Neuronal stem cell (in vitro differentiated cells): ENCODE results near the gene SHISA4.

Experiments used
- DNase-seq: peaks from one replicate; pipeline ENCODE4 v3.0.0-alpha.2; 2013; ENCODE audit warnings: low spot score
- H2AFZ ChIP-seq: one replicate; pipeline ENCODE4 v1.6.1; 2013; ENCODE audit warnings: mild to moderate bottlenecking, low read length, inconsistent platforms
- H2AK5ac ChIP-seq: 2 replicates; pipeline ENCODE4 v1.6.1; 2013; ENCODE audit warnings: low read depth, mild to moderate bottlenecking, inconsistent platforms, low read length, moderate library complexity, mixed read lengths
- H2BK120ac ChIP-seq: 2 replicates; pipeline ENCODE4 v1.6.1; 2013; ENCODE audit warnings: low read depth, mild to moderate bottlenecking, inconsistent platforms, low read length, moderate library complexity, mixed read lengths
- H2BK12ac ChIP-seq: one replicate; pipeline ENCODE4 v1.6.1; 2013; ENCODE audit warnings: low read length, inconsistent platforms
- H2BK15ac ChIP-seq: 2 replicates; pipeline ENCODE4 v1.6.1; 2013; ENCODE audit warnings: mild to moderate bottlenecking, low read length, inconsistent platforms, mixed read lengths
- H2BK5ac ChIP-seq: one replicate; pipeline ENCODE4 v1.6.1; 2013; ENCODE audit warnings: inconsistent platforms, mild to moderate bottlenecking, low read length, moderate library complexity
- H3K14ac ChIP-seq: one replicate; pipeline ENCODE4 v1.6.1; 2013; ENCODE audit warnings: low read length, inconsistent platforms
- H3K18ac ChIP-seq: 2 replicates; pipeline ENCODE4 v1.6.1; 2013; ENCODE audit warnings: low read length, inconsistent platforms
- H3K23ac ChIP-seq: 2 replicates; pipeline ENCODE4 v1.6.1; 2013; ENCODE audit warnings: low read depth, mild to moderate bottlenecking, mixed read lengths, low read length, inconsistent platforms; ENCODE audit not compliant: poor library complexity
- H3K27ac ChIP-seq: replicated peaks from 3 replicates; pipeline ENCODE4 v1.5.1; 2013; ENCODE audit warnings: low read length, inconsistent platforms
- H3K27me3 ChIP-seq, 3 experiments: 2 replicates each; pipeline ENCODE4 v1.6.1; 2013; ENCODE audit warnings: low read length in 3 of 3, mild to moderate bottlenecking in 2 of 3, inconsistent platforms in 1 of 3, low read depth in 1 of 3, mixed read lengths in 1 of 3, moderate library complexity in 1 of 3; ENCODE audit not compliant: control insufficient read depth in 3 of 3, insufficient read depth in 3 of 3
- H3K36me3 ChIP-seq, 2 donors: replicated peaks in 1 of 2; 2 replicates each; pipeline ENCODE4 v1.6.1; 2013; ENCODE audit warnings: low read length in 2 of 2; ENCODE audit not compliant: control insufficient read depth in 2 of 2, insufficient read depth in 2 of 2
- H3K4ac ChIP-seq: 2 replicates; pipeline ENCODE4 v1.6.1; 2013; ENCODE audit warnings: inconsistent platforms, mild to moderate bottlenecking, low read length, moderate library complexity
- H3K4me1 ChIP-seq, 2 donors: 1 replicate in 1 of 2; 2 replicates in 1 of 2; pipeline ENCODE4 v1.6.1; 2013; ENCODE audit warnings: low read length in 2 of 2, low read depth in 1 of 2; ENCODE audit not compliant: control insufficient read depth in 2 of 2, insufficient read depth in 1 of 2
- H3K4me2 ChIP-seq: one replicate; pipeline ENCODE4 v1.6.1; 2013; ENCODE audit warnings: mild to moderate bottlenecking, low read length, inconsistent platforms; ENCODE audit not compliant: insufficient read depth, poor library complexity, severe bottlenecking
- H3K4me3 ChIP-seq, 2 donors: 2 replicates each; pipeline ENCODE4 v1.5.1; 2013; ENCODE audit warnings: low read length in 2 of 2, mild to moderate bottlenecking in 2 of 2, inconsistent platforms in 1 of 2, moderate library complexity in 1 of 2
- H3K79me1 ChIP-seq: one replicate; pipeline ENCODE4 v1.6.1; 2013; ENCODE audit warnings: low read depth, mild to moderate bottlenecking, inconsistent platforms, low read length, moderate library complexity
- H3K9ac ChIP-seq: one replicate; pipeline ENCODE4 v1.6.1; 2013; ENCODE audit warnings: mild to moderate bottlenecking, low read depth, low read length, inconsistent platforms; ENCODE audit not compliant: poor library complexity
- H3K9me3 ChIP-seq, 2 donors: replicated peaks in 1 of 2; 2 replicates each; pipeline versions ENCODE3 to v1.6.1; 2013; ENCODE audit warnings: low read length in 2 of 2, mild to moderate bottlenecking in 2 of 2, inconsistent platforms in 1 of 2, low read depth in 1 of 2, mixed read lengths in 1 of 2, moderate library complexity in 1 of 2; ENCODE audit not compliant: control insufficient read depth in 2 of 2, insufficient read depth in 1 of 2
- H4K8ac ChIP-seq: one replicate; pipeline ENCODE4 v1.6.1; 2013; ENCODE audit warnings: low read depth, mild to moderate bottlenecking, inconsistent platforms, low read length, moderate library complexity
- H4K91ac ChIP-seq: one replicate; pipeline ENCODE4 v1.6.1; 2013; ENCODE audit warnings: low read length, low read depth, mild to moderate bottlenecking, inconsistent platforms; ENCODE audit not compliant: poor library complexity
- WGBS, 2 donors: extraction: QIAGEN DNeasy Blood & Tissue Kit; methylation state at CpG; one replicate each; pipeline ENCODE4 v1.1.7; 2013; ENCODE audit warnings: missing lambda C conversion rate in 2 of 2, mixed read lengths in 1 of 2; ENCODE audit not compliant: insufficient read length in 2 of 2, insufficient replicate concordance in 1 of 2; ENCODE audit errors: extremely low coverage in 2 of 2; 5-methylcytosine and 5-hydroxymethylcytosine counted together

Gene SHISA4

GRCh38 chr1:201916649-201917249 is 28.1 kb downstream of the SHISA4 start:
- Histone ChIP-seq H2AFZ (peak overlapping the region; percentile 60), H3K27me3 (peaks cover 0 to 43% (median 4%) of the 10 kb centered on the region in 3 experiments), H3K18ac (no peak overlapping the region), H3K4me1 (peaks cover 0 to 4% of the 10 kb centered on the region in 2 donors), H2BK120ac (no peak overlapping the region), H2BK15ac (no peak overlapping the region), H4K91ac (no peak overlapping the region), H3K14ac (no peak overlapping the region), H3K36me3 (no peaks in the 10 kb centered on the region), H2AK5ac (no peak overlapping the region), H3K4me2 (no peak overlapping the region), H2BK12ac (no peak overlapping the region), H3K23ac (no peak overlapping the region), H3K27ac (no peak overlapping the region), H3K4ac (no peak overlapping the region), H4K8ac (no peak overlapping the region), H3K79me1 (no peaks in the 10 kb centered on the region), H3K4me3 (no peak overlapping the region), H3K9ac (no peak overlapping the region), H2BK5ac (no peak overlapping the region), H3K9me3 (no peaks in the 10 kb centered on the region)
- WGBS, 2 donors: no CpG with 5 or more reads among the region's 11 CpGs
- no peak for DNase-seq

GRCh38 chr1:201917362-201918033 is 28.8 kb downstream of the SHISA4 start:
- no peaks in the 10 kb centered on the region for H3K79me1 ChIP-seq
- no peaks in the 10 kb centered on the region for H3K9me3 ChIP-seq
- no peak overlapping the region for H2BK5ac ChIP-seq
- H2BK120ac ChIP-seq: no peak overlapping the region
- no peak overlapping the region for H4K91ac ChIP-seq
- H3K4me1 ChIP-seq: no peaks in the 10 kb centered on the region
- H3K36me3 ChIP-seq: no peaks in the 10 kb centered on the region
- H3K14ac ChIP-seq: peak overlapping the region; percentile 14
- H2AK5ac ChIP-seq: no peak overlapping the region
- H3K27me3 ChIP-seq: peaks cover 0 to 41% (median 4%) of the 10 kb centered on the region in 3 experiments
- H3K9ac ChIP-seq: no peak overlapping the region
- H2BK15ac ChIP-seq: no peak overlapping the region
- H3K18ac ChIP-seq: peak overlapping the region; percentile 27
- H3K4ac ChIP-seq: no peak overlapping the region
- H4K8ac ChIP-seq: no peak overlapping the region
- no CpG with 5 or more reads among the region's 7 CpGs for WGBS, 2 donors
- H3K27ac ChIP-seq: no peak overlapping the region
- H3K4me2 ChIP-seq: no peak overlapping the region
- no peak overlapping the region for H2BK12ac ChIP-seq
- no peak for DNase-seq
- no peak overlapping the region for H3K23ac ChIP-seq
- H3K4me3 ChIP-seq: no peak overlapping the region
- no peak overlapping the region for H2AFZ ChIP-seq

GRCh38 chr1:201918343-201918742 is 29.6 kb downstream of the SHISA4 start:
- no peak overlapping the region for H3K18ac ChIP-seq
- H3K14ac ChIP-seq: no peak overlapping the region
- no peak overlapping the region for H4K91ac ChIP-seq
- no peaks in the 10 kb centered on the region for H3K36me3 ChIP-seq
- no peak overlapping the region for H2AK5ac ChIP-seq
- DNase-seq: no peak
- peaks cover 0 to 41% (median 4%) of the 10 kb centered on the region in 3 experiments for H3K27me3 ChIP-seq
- no peak overlapping the region for H3K4me3 ChIP-seq
- H4K8ac ChIP-seq: no peak overlapping the region
- H2BK15ac ChIP-seq: peak overlapping the region; percentile 55
- H2AFZ ChIP-seq: no peak overlapping the region
- no peaks in the 10 kb centered on the region for H3K4me1 ChIP-seq
- no peak overlapping the region for H2BK120ac ChIP-seq
- H3K4me2 ChIP-seq: no peak overlapping the region
- WGBS, 2 donors: no CpG with 5 or more reads among the region's 5 CpGs
- no peak overlapping the region for H2BK5ac ChIP-seq
- no peak overlapping the region for H3K23ac ChIP-seq
- no peak overlapping the region for H3K4ac ChIP-seq
- H3K9me3 ChIP-seq: no peaks in the 10 kb centered on the region
- H2BK12ac ChIP-seq: no peak overlapping the region
- H3K9ac ChIP-seq: no peak overlapping the region
- no peak overlapping the region for H3K27ac ChIP-seq
- H3K79me1 ChIP-seq: no peaks in the 10 kb centered on the region

GRCh38 chr1:201921952-201922558 is 33.4 kb downstream of the SHISA4 start:
- Histone ChIP-seq H3K4me2 (no peak overlapping the region), H2BK12ac (no peak overlapping the region), H3K4ac (no peak overlapping the region), H2BK5ac (no peak overlapping the region), H3K4me1 (no peaks in the 10 kb centered on the region), H3K14ac (no peak overlapping the region), H3K9ac (no peak overlapping the region), H3K27ac (no peak overlapping the region), H3K18ac (no peak overlapping the region), H4K8ac (no peak overlapping the region), H4K91ac (no peak overlapping the region), H2AFZ (no peak overlapping the region), H2BK15ac (no peak overlapping the region), H3K23ac (no peak overlapping the region), H2BK120ac (no peak overlapping the region), H3K36me3 (no peaks in the 10 kb centered on the region), H3K79me1 (no peaks in the 10 kb centered on the region), H3K4me3 (no peak overlapping the region), H3K9me3 (no peaks in the 10 kb centered on the region), H3K27me3 (peaks cover 0 to 22% (median 0%) of the 10 kb centered on the region in 3 experiments), H2AK5ac (no peak overlapping the region)
- WGBS, 2 donors: no CpG with 5 or more reads among the region's 3 CpGs
- DNase-seq: no peak
